ENCODE data around the gene UQCRFS1.

The UQCRFS1 gene

DNA sequence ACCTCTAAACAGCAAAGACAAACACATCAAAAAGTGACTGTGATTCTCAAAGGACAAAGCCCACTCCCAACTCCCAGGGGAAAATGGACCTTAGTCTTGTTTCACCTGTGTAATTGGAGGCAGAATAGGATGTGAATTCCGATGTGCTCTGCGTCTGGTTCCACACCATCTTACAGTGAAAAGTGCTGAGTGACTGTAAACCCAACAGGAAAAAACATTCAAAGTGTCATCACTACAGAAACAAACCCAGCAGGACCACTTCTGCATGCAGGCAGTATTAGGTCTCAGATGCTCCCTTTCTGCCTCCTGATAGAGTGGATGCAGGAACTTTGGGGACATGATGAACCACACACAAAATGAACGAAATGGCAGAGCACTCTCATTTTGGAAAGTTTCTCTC lies 6.5 kb downstream of the UQCRFS1 start:
- H3K4me3 ChIP-seq (ENCODE audit: low read depth, low read length) = no peak overlapping the region
- DNase-seq (ENCODE audit: low read depth) = no peak
- TF ChIP-seq, protein P1, sequence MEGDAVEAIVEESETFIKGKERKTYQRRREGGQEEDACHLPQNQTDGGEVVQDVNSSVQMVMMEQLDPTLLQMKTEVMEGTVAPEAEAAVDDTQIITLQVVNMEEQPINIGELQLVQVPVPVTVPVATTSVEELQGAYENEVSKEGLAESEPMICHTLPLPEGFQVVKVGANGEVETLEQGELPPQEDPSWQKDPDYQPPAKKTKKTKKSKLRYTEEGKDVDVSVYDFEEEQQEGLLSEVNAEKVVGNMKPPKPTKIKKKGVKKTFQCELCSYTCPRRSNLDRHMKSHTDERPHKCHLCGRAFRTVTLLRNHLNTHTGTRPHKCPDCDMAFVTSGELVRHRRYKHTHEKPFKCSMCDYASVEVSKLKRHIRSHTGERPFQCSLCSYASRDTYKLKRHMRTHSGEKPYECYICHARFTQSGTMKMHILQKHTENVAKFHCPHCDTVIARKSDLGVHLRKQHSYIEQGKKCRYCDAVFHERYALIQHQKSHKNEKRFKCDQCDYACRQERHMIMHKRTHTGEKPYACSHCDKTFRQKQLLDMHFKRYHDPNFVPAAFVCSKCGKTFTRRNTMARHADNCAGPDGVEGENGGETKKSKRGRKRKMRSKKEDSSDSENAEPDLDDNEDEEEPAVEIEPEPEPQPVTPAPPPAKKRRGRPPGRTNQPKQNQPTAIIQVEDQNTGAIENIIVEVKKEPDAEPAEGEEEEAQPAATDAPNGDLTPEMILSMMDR (IDR thresholded peaks at IDR 0.05; ENCODE audit: low read depth, low read length, missing control alignments) = no peak

DNA sequence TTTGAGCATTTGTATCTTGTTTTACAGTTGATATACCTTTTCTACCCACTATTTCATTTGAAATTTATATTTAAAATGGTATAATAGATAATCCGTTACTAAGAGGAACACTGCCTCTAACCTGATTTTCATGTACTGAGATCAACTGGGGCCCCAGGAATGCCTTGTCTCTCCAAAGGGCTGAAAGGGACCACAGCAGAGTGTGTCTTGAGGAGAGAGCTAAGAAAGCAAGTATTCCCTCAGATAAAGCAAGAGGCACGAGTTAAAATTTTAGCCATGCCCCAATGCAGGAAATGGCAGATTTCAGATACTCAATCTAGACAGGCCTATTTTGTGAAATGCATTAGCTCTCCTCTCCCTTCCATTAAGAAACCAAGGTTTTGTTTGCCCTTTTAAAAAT lies 10.7 kb downstream of the UQCRFS1 start:
- no peak overlapping the region for H3K4me3 ChIP-seq (ENCODE audit: low read depth, low read length)
- DNase-seq (ENCODE audit: low read depth) = no peak
- TF ChIP-seq, protein P1 (IDR thresholded peaks at IDR 0.05; ENCODE audit: low read depth, low read length, missing control alignments) = no peak

DNA sequence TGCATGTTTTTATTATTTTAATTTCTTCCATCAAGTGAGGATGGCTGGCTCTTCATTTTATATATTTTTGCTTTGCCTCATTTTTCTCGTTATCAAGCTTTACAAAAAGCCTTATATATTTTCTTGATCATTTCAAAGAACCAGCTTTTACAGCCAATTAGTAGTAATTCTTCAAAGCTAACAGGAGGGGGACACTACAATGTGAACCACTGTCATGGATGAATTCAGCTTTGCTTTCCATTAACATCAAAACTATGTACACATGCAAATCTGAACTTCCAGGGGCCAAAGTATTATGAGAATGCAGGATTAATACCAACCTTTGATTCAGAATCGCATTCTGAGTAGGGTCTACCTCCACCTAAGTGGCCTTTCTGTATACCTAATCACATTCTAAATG lies 11.1 kb downstream of the UQCRFS1 start:
- no peak for DNase-seq (ENCODE audit: low read depth)
- TF ChIP-seq, protein P1 (IDR thresholded peaks at IDR 0.05; ENCODE audit: low read depth, low read length, missing control alignments) = no peak
- H3K4me3 ChIP-seq (ENCODE audit: low read depth, low read length) = no peak overlapping the region

DNA sequence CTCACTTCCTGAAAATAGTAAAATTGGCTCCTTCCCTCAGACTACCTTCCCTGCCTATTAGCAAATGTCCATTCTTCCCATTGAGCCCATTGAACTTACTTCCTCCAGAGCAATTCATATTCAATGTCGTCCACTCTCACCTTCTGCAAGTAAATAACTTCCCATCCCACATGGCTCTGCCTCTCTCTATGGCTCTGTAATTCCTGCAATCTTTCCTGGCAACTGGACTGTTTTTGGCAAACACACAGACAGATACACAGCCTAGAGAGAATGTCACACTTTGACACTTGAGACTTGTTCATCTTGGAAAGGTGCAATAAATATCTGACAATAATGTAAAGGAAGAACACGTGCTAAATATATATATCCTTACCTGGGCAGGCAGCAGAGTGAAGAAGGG lies 18.3 kb downstream of the UQCRFS1 start:
- TF ChIP-seq, protein P1 (IDR thresholded peaks at IDR 0.05; ENCODE audit: low read depth, low read length, missing control alignments) = no peak
- DNase-seq (ENCODE audit: low read depth) = no peak
- H3K4me3 ChIP-seq (ENCODE audit: low read depth, low read length) = no peak overlapping the region

DNA sequence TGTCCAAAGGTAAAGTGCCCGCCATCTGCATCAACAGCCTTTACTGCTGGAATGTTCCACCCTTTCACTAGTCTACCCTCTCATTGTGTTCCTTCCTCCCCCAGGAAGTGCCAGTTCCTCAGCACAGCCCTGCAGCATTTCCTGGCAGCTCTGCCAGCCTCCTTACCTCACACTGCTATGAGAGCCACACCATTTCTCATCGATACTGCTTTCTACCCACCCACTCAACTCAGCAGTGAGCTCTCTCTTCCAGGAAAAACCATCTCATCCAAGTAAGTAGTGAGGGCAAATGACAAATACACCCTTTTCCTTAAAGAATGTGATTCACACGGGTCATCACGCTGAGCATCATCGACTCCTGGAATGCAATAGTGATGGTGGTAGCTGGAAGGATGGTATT lies 19.8 kb downstream of the UQCRFS1 start:
- TF ChIP-seq, protein P1 (IDR thresholded peaks at IDR 0.05; ENCODE audit: low read depth, low read length, missing control alignments) = no peak
- no peak overlapping the region for H3K4me3 ChIP-seq (ENCODE audit: low read depth, low read length)
- no peak for DNase-seq (ENCODE audit: low read depth)

DNA sequence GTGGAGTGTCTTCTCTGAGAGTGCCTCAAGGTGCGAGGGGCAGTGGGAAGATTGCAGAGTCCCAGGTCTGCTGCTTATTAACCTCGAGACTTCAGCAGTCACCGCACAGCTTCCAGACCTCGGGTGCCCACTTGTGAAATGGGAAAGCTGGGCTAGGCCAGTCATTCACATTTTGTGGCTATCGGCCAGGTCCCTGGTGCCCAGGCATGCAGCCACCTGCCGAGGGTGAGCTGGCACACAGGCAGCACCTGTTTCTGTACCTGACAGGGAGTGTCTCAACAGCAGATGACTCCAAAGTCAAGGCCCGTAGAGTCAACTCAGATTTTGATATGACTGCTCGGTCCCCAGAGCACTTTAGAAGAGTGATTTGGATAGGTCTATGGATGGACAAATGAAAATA lies 21.9 kb downstream of the UQCRFS1 start:
- H3K4me3 ChIP-seq (ENCODE audit: low read depth, low read length) = no peak overlapping the region
- TF ChIP-seq, protein P1 (IDR thresholded peaks at IDR 0.05; ENCODE audit: low read depth, low read length, missing control alignments) = no peak

DNA sequence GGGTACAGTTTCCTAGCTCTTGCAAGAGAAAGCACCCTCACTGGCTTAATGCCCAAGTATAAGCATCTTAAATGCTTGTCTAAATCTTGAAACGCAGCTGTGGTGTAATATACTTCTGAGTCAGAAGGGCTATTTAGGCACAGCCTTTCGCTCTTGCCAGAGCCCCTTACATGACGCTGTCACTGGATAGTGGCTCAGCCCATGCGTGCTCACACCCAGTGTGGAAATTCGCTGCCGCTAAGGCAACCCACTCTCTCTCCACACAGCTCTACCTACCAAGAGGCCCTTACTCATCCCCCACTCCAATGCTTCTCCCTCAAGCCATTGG lies 24.0 kb downstream of the UQCRFS1 start:
- DNase-seq (ENCODE audit: low read depth) = no peak
- TF ChIP-seq, protein P1 (IDR thresholded peaks at IDR 0.05; ENCODE audit: low read depth, low read length, missing control alignments) = no peak

More for the DNA sequence above, 21.9 kb downstream of the UQCRFS1 start:
- DNase-seq (ENCODE audit: low read depth) = no peak

More for the DNA sequence above, 24.0 kb downstream of the UQCRFS1 start:
- no peak overlapping the region for H3K4me3 ChIP-seq (ENCODE audit: low read depth, low read length)

Data from GM12864 (cell line).